Right forelimb (tissue), 1 donor: Measurements from ENCODE around the gene SCFD2.
"Not testable (repeated sequence)": the region's sequence is repeated elsewhere in the genome, so short reads cannot be mapped to it uniquely, and the experiment has no call there.

Experiments used
- DNase-seq: peaks from one replicate; pipeline ENCODE4 v3.0.0-alpha.2; 2018

SCFD2 gene

DNA sequence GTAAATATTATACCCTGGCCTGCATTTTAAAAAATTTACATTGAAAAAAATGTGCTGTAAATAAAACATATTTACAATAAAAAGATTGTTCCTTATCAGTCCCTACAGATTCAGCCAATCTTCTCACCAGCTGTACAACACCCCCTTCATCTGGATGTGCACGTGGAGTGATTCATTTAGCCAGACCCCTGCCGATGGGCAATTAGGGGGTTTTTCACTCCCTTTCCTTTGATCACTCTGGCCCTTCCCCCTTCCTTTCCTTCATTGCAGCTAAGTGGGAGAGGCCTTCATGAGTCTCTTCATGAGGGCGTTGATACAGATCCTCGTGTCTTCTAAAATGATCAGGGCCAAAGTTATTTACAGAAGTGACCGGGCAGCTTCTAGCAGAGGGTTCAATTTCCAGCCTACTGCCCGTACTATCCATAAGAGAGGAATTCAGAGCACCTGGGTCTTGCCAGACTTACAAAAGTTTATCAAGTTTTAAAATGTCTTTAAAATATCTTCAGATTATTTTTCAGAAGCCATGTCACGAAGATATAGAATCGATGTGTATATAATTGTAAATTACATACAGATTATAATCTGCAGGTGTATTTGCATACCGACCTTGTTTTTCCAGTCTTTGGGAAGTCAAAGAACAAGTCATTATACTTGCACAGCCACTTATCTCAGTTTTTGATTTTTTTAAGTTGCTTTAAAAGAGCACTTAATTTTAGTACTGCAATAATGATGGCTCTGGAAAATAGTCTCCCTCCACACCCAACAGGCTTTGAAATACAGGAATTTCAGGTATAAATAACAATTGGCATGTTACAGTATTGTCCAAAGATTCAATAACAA is 525.1 kb downstream of the SCFD2 start:
- DNase-seq = no peak

DNA sequence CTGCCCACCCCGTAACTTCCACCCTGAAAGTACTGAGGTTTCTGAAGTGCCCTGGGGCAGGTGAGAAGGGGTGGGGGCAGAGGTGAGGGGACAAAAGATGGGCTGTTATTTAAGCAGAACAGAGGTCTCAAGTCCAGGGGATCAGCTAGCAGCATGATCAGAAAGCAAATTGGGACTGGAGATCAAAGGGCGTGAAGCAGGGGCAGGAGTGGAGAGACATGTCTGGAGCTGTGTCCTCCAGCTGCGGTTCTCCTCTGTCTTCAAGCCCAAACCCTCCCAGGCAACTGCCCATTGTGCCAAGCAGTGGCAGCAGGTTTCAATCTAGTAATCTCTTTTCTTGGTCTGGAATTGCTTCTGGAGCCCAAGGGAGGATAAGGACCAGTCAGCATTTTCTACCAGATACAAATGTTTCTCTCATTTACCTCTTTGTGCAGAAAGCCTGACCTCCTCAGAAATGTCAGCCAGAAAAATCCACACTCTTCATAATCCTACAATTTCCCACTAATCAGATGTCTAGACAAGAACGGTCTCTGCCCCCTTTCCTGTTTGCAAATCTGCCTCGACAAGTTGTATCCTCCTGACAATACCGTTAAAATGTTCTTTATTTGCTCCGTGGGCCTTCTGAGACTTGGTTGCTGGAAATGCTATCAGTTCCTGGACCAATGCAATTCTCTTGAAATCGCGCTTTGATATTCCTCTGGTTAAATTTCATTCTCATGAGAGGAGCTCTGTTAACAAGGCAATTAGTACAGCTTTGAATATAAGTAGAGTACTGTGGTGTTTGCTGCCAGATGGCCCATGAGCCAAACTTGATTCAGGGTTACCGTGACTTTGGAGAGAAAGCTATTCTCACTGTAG is 526.9 kb downstream of the SCFD2 start:
- DNase-seq = no peak

DNA sequence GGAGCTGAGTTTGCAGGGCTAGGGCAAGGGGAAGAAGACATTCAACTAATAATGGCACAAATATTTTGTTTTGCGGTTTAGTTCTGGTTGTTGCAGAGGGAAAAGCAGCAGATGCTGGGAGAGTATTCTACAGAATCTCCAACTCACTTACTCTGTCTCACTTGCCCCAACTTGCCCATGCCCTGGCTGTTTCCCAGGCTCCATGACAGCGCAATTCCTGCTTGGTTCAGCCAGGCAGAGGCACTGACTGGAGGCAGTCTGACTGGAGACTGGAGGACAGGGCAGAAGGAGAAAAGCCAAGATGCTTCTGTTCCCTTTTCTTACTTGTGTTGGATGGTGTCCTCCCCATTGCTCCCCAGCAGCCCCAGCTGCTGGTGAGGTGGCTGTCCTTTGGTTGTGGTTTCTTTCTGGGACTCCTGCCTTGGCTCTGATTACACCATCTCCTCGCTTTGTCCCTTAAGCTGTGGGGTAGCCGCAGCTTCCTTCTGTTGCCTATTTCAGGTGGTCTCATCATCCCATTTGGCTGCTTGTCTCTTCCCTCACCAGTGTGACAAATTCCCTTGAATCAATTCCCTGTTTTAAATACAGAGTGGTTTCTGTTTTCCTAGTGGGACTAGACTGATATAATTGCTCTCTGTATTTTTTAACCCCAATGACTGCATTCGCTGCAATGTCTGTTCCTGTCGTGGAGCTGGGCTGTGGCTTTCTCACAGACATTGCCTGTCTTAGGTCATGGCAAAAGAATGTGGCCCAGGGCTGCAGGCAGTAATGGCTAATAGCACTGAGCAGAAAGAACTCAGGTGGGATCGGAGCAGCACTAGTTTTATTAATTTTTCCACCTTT is 527.9 kb downstream of the SCFD2 start:
- DNase-seq = no peak

DNA sequence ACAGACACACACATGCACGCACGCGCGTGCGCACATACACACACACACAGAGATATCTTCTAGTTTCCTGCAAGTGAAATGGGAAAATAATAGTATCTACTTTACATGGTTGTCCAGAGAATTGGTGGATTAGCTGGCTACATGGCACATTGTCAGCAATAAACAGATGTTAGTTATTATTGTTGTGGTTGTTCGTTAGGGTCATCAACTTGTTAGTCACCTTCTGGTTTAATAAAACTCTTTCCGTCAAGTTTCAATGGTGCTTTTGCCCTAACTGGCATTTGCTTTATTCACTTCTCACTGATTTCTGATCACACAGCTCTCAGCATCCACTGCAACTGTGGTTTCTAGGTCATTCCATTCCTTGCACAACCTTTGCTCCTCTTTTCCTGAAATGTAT is 529.2 kb downstream of the SCFD2 start:
- no peak for DNase-seq

DNA sequence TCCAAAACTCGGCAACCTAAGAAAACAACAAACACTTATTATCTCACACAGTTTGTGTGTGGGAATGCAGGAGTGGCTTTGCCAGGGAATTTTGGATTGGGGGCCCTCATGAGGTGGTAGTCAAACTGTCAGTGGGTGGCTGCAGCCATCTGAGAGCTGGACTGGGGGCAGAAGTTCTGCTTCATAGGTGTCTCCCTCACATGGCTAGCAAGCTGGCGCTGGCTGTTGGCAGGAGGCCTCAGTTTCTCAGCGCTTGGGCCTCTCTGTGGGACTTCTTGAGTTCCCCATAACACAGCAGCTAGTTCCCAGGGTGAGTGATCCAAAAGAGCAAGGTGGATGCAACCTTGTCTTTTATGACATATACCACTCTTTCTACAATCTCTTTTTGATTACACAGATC is 529.7 kb downstream of the SCFD2 start:
- no peak for DNase-seq

DNA sequence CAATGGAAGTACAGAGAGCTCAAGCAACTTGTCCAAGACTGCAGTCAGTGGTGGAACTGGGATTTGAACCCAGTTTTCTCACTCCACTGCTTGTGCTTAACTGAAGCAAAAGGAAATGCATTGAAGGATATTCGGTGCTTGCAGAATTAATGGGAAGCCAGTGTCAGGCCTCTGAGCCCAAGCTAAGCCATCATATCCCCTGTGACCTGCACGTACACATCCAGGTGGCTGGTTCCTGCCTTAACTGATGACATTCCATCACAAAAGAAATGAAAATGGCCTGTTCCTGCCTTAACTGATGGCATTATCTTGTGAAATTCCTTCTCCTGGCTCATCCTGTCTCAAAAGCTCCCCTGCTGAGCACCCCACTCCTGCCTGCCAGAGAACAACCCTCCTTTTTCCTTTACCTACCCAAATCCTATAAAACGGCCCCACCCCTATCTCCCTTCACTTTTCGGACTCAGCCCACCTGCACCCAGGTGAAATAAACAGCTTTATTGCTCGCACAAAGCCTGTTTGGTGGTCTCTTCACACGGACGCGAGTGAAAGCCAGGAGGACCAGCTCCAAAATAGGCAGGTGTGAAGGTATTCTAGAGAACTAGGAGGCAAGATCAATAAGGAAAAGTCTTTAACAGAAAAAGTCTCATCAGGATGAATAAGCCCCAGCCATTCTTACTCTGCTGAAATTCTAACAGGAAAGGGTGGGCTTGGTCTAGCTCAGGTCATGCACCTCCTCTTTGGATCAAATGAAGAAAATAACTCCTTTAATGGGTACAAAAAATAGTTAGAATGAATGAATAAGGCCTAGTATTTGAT is 531.0 kb downstream of the SCFD2 start:
- DNase-seq = not testable (repeated sequence)

DNA sequence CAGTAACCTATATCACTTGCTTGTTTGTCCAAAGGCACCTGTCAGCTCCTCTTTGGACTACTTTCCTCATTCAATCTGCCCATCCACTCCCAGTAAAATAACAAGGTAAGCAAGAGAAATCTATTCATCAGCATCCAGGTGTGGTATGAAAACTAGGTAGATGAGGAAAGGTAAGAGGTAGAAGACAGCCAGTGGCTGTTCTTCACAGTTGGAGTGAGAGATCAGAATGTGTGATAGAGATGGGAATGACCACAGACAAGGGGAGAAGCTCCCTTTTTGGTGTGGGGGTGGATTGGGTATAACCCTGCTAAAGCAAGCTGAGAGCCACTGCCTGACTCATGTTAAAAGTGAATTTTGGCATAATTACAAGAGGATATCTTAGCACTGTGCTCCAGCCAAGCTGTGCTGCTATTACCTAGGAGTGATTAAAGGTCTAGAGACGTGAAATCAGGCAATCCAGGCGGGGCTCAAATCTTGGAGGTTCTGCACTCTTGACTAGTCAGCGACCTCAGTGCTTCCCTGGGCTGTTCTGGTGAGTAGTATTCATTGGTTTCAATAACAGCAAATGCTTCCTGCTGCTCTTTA is 531.8 kb downstream of the SCFD2 start:
- DNase-seq = no peak

DNA sequence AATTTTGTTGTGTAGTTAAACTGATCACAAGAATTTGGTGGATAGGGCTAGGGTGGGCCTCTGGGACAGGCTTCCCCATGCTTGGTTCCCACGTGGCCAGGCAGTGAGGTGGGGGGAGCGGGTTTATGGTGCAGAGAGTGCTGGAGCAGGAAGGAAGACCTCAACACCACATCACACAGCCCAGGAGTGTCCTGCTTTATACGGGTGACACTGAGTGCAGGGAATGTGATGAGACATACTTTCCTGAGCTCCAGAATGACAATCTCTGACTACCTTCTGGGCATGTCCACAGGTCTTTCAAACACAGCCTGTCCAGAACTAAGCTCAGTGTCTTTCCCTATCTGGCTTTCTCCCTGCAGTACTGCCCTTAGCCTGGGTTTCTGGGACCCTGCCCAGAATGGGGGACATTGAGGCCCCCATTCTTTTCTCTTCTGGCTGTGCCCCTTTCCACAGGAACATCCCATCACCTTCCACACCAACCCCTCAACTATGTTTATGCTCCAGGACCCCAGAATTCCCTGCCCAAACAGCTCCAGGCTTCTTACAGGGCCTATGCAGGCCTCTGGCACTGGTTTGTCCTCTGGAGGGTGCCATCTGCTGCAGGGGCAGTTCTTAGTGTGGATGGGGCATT is 540.3 kb downstream of the SCFD2 start:
- no peak for DNase-seq

DNA sequence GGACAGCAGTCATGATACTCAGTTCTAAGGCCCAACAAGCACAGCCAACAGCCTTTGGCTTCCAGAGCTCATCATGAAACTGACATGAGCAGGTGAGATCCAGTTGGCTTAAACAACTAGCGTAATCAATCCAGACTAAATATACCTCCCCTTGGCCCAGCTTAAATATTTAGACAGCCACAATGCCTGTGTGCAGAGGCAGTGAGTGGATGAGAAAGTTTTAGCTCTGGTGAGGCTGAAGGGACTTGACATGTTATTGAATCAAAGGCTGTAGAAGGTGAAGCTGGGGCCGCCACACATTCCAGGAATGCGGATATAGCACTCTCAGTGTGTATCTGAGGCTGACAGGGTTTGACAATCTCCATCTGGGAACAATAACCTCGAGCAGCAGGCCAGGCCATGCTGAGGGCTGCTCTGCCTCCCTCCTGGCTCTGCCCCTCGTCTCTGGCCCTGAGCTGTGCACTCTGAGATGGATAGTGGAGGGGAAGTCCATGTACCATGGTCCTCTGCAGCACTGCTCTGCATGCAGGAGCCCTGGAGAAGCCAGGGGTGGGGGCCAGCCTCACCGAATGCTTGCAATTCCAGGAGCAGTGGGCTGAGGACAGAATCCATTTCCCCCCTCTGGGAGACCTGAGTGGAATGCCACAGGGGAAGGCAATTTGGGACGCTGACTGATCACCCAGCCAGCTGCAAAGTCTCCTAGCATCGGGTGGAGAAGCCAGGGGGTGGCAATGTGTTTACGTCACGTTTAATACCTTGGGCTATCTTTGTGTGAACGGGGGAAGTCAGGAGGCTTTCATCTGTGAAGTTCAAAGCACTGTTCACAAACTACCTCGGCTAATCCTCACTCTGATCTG is 541.0 kb downstream of the SCFD2 start:
- no peak for DNase-seq

DNA sequence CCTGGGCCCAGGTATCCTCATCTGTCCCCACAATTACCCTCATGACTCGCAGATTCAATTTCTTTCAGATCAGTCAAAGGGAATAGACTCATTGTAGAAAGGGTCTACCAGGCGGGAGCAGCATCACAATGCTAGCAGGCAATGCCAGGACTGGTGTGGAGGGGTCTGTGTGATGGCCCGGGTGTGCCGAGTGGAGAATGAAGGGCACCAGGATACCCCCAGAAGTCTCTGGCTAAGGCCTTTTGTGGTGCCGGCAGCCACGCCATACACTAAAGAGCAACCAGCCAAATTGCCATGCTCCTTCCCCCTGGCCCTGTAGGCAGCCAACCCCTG is 541.6 kb downstream of the SCFD2 start:
- no peak for DNase-seq

DNA sequence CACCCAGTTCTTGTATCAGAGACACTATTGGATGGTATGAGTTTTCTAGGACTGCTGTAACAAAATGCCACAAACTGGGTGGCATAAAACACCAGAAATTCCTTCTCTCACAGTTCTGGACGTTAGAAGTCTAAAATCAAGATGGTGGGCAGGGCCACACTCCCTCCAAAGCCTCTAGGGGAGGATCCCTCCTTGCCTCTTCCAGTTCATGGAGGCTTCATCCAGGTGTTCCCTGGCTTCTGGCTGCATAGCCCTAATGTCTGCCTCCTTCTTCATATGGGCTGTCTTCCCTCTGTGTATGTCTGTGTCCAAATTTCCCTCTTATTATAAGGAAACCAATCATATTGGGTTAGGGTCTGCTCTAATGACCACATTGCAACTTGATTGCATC is 542.2 kb downstream of the SCFD2 start:
- no peak for DNase-seq
